PC-9 (cell line): ENCODE data around the gene ZFP14.

Source experiments
- EZH2 ChIP-seq: fragments of 200-600 bp; sonication (generic); IDR thresholded peaks from 2 replicates; pipeline ENCODE4 v1.8.0; 2017; ENCODE audit warnings: antibody characterized with exemption, low read depth
- TF ChIP-seq, protein P1 (sequence below): fragments of 200-600 bp; sonication (generic); conservative IDR thresholded peaks from 2 replicates; pipeline ENCODE4 v1.6.1; 2017; ENCODE audit warnings: mixed run types, antibody characterized with exemption, mild to moderate bottlenecking, moderate library complexity

- TF ChIP-seq, protein P1, sequence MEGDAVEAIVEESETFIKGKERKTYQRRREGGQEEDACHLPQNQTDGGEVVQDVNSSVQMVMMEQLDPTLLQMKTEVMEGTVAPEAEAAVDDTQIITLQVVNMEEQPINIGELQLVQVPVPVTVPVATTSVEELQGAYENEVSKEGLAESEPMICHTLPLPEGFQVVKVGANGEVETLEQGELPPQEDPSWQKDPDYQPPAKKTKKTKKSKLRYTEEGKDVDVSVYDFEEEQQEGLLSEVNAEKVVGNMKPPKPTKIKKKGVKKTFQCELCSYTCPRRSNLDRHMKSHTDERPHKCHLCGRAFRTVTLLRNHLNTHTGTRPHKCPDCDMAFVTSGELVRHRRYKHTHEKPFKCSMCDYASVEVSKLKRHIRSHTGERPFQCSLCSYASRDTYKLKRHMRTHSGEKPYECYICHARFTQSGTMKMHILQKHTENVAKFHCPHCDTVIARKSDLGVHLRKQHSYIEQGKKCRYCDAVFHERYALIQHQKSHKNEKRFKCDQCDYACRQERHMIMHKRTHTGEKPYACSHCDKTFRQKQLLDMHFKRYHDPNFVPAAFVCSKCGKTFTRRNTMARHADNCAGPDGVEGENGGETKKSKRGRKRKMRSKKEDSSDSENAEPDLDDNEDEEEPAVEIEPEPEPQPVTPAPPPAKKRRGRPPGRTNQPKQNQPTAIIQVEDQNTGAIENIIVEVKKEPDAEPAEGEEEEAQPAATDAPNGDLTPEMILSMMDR = no peak
- TF ChIP-seq EZH2 = no peak
These were observed 39.4 kb upstream of the ZFP14 start, which contains the start of gene ZFP82 for GRCh38 chr19:36418287-36419001.
